Gastrocnemius medialis (tissue), 4 donors: ENCODE data around the gene CCDC146.
"Not testable (repeated sequence)": the region's sequence is repeated elsewhere in the genome, so short reads cannot be mapped to it uniquely, and the experiment has no call there.

Source experiments
- POLR2A ChIP-seq, 2 donors: fragments of 450-650 bp; IDR thresholded peaks; one replicate each; pipeline ENCODE4 v1.6.1; 2017; ENCODE audit warnings: antibody characterized with exemption in 2 of 2, mild to moderate bottlenecking in 2 of 2, moderate library complexity in 2 of 2
- TF ChIP-seq, protein P1 (sequence below), 5 experiments: fragments of 450-650 bp in 3 of 5; fragments of 200-600 bp in 2 of 5; sonication (generic) in 2 of 5; IDR thresholded peaks in 4 of 5; conservative IDR thresholded peaks in 1 of 5; 1 replicate in 4 of 5; 2 replicates in 1 of 5; pipeline ENCODE4 v1.5.1; 2016 to 2019; ENCODE audit warnings: antibody characterized with exemption in 5 of 5, mild to moderate bottlenecking in 3 of 5, moderate library complexity in 3 of 5

DNA sequence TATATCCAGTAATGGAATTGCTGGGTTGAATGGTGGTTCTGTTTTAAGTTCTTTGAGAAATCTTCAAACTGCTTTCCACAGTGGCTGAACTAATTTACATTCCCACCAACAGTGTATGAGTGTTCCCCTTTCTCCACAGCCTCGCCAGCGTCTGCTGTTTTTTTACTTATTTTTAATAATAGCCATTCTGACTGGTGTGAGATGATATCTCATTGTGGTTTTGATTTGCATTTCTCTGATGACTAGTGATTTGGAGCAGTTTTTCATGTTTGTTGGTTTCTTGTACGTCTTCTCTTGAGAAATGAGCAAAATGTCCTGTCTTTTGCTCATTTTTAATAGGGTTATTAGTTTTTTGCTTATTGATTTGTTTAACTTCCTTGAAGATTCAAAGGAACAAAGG lies 21.9 kb upstream of the CCDC146 start:
- TF ChIP-seq, protein P1, sequence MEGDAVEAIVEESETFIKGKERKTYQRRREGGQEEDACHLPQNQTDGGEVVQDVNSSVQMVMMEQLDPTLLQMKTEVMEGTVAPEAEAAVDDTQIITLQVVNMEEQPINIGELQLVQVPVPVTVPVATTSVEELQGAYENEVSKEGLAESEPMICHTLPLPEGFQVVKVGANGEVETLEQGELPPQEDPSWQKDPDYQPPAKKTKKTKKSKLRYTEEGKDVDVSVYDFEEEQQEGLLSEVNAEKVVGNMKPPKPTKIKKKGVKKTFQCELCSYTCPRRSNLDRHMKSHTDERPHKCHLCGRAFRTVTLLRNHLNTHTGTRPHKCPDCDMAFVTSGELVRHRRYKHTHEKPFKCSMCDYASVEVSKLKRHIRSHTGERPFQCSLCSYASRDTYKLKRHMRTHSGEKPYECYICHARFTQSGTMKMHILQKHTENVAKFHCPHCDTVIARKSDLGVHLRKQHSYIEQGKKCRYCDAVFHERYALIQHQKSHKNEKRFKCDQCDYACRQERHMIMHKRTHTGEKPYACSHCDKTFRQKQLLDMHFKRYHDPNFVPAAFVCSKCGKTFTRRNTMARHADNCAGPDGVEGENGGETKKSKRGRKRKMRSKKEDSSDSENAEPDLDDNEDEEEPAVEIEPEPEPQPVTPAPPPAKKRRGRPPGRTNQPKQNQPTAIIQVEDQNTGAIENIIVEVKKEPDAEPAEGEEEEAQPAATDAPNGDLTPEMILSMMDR (IDR thresholded peaks at IDR 0.05 in 4 of 5, conservative IDR thresholded peaks at IDR 0.05 in 1 of 5): not testable (repeated sequence)
- not testable (repeated sequence) for TF ChIP-seq POLR2A (IDR thresholded peaks at IDR 0.05)
